AG10803 (cell line): ENCODE results near the gene CENPK.
"Not testable (repeated sequence)": the region's sequence is repeated elsewhere in the genome, so short reads cannot be mapped to it uniquely, and the experiment has no call there.

Experiments used
- DNase-seq: peaks from one replicate; pipeline ENCODE4 v3.0.0; 2010; ENCODE audit warnings: low read depth
- H3K4me3 ChIP-seq: 2 replicates; pipeline ENCODE4 v1.5.1; 2011; ENCODE audit warnings: mild to moderate bottlenecking, low read length, control low read depth
- TF ChIP-seq, protein P1 (sequence below): conservative IDR thresholded peaks from 2 replicates; pipeline ENCODE4 v1.5.1; 2011; ENCODE audit warnings: mild to moderate bottlenecking, low read length, control low read depth, inconsistent platforms

CENPK gene

DNA sequence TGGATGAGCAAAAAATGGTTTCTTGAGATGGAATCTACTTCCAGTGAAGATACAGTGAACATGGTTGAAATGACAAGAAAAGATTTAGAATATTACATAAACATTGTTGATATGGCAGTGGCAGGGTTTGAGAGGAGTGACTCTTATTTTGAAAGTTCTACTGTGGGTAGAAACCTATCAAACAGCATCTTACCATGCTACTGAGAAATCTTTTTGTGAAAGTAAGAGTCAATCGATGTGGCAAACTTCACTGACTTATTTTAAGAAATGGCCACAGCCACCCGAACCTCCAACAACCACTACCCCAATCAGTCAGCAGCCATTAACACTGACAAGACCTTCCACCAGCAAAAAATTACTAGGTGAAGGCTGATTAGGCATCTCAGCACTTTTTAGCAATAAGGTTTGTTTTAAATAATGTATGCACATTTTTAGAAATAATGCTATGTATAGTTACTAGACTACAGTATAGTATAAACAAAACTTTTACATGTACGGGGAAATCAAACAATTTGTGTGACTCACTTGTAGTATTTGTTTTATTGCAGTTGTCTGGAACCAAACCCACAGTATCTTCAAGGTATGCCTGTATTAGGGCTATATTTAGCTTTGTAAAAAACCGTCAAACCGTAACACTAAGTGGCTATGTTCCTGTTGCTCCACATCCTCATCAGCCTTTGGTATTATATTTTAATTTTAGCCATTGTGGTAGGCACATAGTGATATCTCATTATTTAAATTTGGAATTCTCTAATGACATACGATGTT, 50.6 kb downstream of the CENPK start:
- no peak for DNase-seq
- no peak overlapping the region for H3K4me3 ChIP-seq
- TF ChIP-seq, protein P1, sequence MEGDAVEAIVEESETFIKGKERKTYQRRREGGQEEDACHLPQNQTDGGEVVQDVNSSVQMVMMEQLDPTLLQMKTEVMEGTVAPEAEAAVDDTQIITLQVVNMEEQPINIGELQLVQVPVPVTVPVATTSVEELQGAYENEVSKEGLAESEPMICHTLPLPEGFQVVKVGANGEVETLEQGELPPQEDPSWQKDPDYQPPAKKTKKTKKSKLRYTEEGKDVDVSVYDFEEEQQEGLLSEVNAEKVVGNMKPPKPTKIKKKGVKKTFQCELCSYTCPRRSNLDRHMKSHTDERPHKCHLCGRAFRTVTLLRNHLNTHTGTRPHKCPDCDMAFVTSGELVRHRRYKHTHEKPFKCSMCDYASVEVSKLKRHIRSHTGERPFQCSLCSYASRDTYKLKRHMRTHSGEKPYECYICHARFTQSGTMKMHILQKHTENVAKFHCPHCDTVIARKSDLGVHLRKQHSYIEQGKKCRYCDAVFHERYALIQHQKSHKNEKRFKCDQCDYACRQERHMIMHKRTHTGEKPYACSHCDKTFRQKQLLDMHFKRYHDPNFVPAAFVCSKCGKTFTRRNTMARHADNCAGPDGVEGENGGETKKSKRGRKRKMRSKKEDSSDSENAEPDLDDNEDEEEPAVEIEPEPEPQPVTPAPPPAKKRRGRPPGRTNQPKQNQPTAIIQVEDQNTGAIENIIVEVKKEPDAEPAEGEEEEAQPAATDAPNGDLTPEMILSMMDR: no peak

DNA sequence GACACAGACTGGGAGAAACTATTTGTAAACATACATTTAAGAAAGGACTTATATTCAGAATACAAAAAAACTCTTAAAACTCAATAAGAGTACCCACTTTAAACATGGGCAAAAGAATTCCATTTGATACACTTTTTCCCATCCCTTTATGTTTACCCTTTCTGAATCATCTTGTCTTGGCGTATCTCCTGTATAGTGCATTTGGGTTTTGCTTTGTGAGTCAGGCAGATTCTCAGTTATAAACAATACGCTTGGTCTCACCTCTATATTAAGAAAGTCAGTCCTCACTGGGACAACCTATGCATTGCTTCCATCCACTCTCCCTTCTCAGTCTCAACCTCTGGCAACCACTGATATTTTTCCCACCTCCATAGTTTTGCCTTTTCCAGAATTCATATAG, 54.0 kb downstream of the CENPK start:
- TF ChIP-seq, protein P1: no peak
- no peak for DNase-seq
- no peak overlapping the region for H3K4me3 ChIP-seq

DNA sequence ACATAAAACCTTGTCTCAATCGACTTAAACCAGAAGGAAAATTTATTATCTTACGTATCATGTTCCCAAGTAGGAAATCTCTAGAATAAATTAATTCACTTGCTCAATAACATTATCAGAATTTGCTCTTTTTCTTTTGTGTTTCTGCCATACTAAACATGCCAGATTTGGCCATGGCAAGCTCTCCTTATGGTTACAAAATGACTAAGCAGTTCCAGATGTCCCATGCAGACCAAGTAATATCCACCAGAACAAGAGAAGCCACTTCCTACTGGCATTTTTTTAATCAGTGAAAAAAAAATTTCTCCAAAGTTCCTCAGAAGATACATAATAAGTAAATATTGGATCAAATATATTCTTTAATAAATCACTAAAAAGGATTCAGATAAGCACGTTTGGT, 56.0 kb downstream of the CENPK start:
- peak; percentile 90 for DNase-seq

DNA sequence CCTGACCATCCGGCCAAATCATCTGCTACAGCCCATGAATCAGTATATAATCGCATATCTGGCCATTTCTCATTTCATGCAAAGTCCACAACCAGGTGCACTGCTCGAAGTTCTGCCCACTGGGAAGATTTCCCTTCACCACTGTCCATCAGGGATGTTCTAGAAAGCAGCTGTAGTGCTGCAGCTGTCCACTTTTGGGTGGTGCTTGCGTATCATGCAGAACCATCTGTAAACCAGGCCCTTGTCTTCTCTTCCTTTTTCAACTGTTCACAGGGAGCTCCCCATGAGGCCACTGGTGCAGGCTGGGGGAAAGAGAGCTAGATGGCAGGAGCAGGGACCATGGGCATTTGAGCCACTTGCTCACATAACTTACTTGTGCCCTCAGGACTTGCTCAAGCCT, 73.8 kb downstream of the CENPK start:
- no peak for DNase-seq
- H3K4me3 ChIP-seq: no peak overlapping the region
- TF ChIP-seq, protein P1: no peak

More for the DNA sequence above, 56.0 kb downstream of the CENPK start:
- TF ChIP-seq, protein P1: no peak
- peak overlapping the region; percentile 3 for H3K4me3 ChIP-seq

DNA sequence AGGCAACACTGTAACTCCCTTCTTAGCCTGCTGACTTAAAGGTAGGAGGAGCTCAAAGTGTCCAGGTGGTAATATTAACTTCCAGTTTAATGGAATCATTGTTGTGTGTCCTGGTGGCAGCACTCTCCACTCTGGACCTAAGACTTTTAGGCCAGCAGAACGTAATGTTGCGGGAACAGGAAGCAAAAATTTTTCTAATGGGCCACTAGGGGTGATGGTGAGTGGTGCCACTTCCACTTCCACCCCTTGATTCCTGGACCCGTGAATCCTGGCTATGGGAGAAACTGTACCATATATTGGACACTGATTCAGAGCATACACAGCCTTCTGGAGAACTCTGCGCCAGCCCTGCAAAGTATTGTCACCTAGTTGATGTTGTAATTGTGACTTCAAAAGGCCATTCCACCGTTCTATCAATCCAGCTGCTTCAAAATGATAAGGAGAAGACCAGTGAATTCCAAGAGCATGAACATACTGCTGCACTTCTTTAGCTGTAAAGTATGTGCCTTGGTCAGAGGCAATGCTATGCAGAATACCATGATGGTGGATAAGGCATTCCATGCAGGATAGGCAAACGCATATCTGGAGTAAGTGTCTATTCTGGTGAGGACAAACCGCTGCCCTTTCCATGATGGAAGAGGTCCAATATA, 74.8 kb downstream of the CENPK start:
- DNase-seq, H3K4me3 ChIP-seq: not testable (repeated sequence)

DNA sequence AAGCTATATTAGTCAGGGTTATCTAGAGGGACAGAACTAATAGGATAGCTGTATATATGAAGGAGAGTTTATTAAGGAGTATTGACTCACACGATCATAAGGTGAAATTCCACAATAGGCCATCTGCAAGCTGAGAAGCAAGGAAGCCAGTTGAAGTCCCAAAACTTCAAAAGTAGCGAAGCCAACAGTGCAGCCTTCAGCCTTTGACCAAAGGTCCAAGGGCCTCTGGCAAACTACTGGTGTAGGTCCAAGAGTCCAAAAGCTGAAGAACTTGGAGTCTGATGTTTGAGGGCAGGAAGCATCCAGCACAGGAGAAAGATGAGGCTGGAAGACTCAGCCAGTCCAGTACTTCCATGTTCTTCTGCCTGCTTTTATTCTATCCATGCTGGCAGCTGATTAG, 76.2 kb downstream of the CENPK start:
- not testable (repeated sequence) for H3K4me3 ChIP-seq, DNase-seq

DNA sequence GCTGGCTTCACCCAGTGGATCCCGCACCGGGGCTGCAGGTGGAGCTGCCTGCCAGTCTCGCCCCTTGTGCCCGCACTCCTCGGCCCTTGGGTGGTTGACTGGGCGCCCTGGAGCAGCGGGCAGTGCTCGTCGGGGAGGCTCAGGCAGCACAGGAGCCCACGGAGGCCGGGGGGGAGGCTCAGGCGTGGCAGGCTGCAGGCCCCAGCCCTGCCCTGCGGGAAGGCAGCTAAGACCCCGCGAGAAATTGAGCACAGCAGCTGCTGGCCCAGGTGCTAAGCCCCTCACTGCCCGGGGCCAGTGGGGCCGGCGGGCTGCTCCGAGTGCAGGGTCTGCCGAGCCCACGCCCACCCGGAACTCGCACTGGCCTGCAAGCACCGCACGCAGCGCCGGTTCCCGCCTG, 77.6 kb downstream of the CENPK start:
- no peak for DNase-seq
- TF ChIP-seq, protein P1: no peak
- H3K4me3 ChIP-seq: no peak overlapping the region

DNA sequence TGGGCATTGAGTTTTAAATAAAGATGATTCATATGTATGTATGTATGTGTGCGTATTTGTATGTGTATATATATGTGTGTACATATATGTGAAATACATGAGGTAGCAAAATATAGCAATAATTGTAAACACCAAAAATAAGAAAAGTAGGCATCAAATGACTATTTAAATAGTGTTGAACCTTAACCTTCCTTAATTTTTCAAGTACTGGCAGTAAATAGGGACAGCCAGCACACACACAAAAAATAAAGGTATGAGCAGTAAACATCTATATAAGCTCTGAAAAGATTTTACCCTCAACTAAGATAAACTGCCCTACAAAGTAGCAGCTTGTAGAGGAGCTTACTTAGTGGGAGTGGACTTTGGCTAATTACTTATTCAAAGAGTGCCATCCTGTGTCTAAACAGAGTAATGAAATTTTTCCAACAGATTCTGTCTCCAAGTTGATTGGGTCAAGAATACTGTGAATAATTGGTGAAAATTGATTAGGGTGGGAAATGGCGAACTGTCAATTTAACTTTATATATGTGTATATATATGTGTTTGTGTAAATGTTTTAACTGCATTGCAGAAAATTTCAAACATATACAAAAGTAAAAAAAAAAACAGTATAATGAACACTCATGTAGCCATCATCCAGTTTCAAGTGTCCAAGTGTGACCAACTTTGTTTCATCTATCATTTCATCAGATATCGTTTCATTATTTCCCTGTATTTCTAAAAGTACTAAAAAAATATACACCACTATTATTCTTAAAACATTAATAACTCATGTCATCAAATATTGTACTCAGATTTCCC, 79.2 kb downstream of the CENPK start:
- peak; percentile 80 for DNase-seq
- peak overlapping the region; percentile 79 for H3K4me3 ChIP-seq
- TF ChIP-seq, protein P1: peak; percentile 73
